Iris pigment epithelial cell (primary cell): ENCODE data around the gene USP40.

ENCODE experiments used
- DNase-seq: peaks from one replicate; pipeline ENCODE4 v3.0.0-alpha.2; 2011; ENCODE audit warnings: low read depth

Gene USP40

GRCh38 chr2:233474308-233475160 is 92.0 kb downstream of the USP40 start:
- no peak for DNase-seq

GRCh38 chr2:233473878-233474277 is 92.7 kb downstream of the USP40 start:
- DNase-seq: no peak

GRCh38 chr2:233473386-233473791 is 93.2 kb downstream of the USP40 start:
- no peak for DNase-seq

GRCh38 chr2:233471291-233472035 is 95.1 kb downstream of the USP40 start:
- no peak for DNase-seq

- DNase-seq: no peak
Measured at GRCh38 chr2:233470839-233471238, 95.7 kb downstream of the USP40 start.

- DNase-seq: peak; percentile 20
Measured at GRCh38 chr2:233470011-233470687, 96.4 kb downstream of the USP40 start.

- no peak for DNase-seq
Measured at GRCh38 chr2:233469261-233470010, 97.1 kb downstream of the USP40 start.

- no peak for DNase-seq
Measured at GRCh38 chr2:233468741-233469110, 97.9 kb downstream of the USP40 start.

- DNase-seq: no peak
Measured at GRCh38 chr2:233468047-233468740, 98.4 kb downstream of the USP40 start.

GRCh38 chr2:233466991-233467603 is 99.5 kb downstream of the USP40 start:
- no peak for DNase-seq

- no peak for DNase-seq
Measured at GRCh38 chr2:233464531-233465240, 101.9 kb downstream of the USP40 start.

GRCh38 chr2:233464056-233464455 is 102.5 kb downstream of the USP40 start:
- no peak for DNase-seq

GRCh38 chr2:233463586-233463985 is 103.0 kb downstream of the USP40 start:
- DNase-seq: no peak

- DNase-seq: no peak
Measured at GRCh38 chr2:233462826-233463470, 103.6 kb downstream of the USP40 start.

- DNase-seq: no peak
Measured at GRCh38 chr2:233462202-233462785, 104.3 kb downstream of the USP40 start.

GRCh38 chr2:233461481-233461891 is 105.1 kb downstream of the USP40 start:
- DNase-seq: no peak

- no peak for DNase-seq
Measured at GRCh38 chr2:233460726-233461441, 105.7 kb downstream of the USP40 start.

GRCh38 chr2:233459426-233459825 is 107.2 kb downstream of the USP40 start:
- no peak for DNase-seq

- DNase-seq: no peak
Measured at GRCh38 chr2:233458826-233459225, 107.8 kb downstream of the USP40 start.
